ENCODE measurements around the gene TACR2. TPM values are rescaled to one million over a fixed set of nuclear protein-coding genes. Genes with fewer than 3 reads are reported as not detected.
A peak's percentile ranks its signal among the peaks of the same experiment; 100 is the strongest.

TACR2 gene
- total RNA-seq, 4 donors from 2014 or later: 0.25 to 1.2 (median 0.63) TPM

DNA sequence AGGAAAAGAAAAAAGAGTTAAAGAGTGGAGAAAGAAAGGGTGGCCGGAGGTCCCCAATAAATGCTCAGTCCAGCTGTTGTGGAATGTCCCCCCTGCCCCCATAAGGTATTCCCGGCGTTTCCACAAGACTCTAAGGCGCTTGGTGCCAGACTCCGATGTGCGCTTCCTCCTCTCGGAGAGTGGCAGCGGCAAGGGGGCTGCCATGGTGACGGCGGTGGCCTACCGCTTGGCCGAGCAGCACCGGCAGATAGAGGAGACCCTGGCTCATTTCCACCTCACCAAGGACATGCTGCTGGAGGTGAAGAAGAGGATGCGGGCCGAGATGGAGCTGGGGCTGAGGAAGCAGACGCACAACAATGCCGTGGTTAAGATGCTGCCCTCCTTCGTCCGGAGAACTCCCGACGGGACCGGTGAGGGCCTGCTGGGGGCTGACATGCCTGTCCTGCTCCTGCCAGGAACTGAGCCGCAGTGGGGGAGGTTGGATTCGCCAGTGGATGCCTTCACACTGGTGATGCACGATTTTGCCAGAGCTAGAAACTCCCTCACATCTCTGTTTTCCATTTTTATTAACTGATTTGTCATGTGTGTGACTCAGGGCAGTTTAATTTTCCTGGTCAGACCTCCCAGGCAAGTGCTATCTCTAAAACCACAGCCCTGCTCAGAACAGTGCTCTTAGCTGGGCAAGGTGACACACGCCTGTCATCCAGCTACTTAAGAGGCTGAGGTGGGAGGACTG is 34.2 kb downstream of the TACR2 start:
- no peak for DNase-seq (ENCODE audit: low spot score in 2 of 2)
- Histone ChIP-seq H3K4me3 (no peak overlapping the region), H3K27me3 (no peaks in the 10 kb centered on the region), H3K27ac (peak overlapping the region; percentile 72), H3K4me1 (peaks cover 55% of the 10 kb centered on the region), H3K9me3 (no peaks in the 10 kb centered on the region), H3K36me3 (peaks cover 80% of the 10 kb centered on the region)
- WGBS: 79% methylated on average over 20 of the region's 26 CpGs
- TF ChIP-seq CTCF (IDR thresholded peaks at IDR 0.05) (no peak), EP300 (IDR thresholded peaks at IDR 0.05) (no peak), POLR2AphosphoS5 (IDR thresholded peaks at IDR 0.05) (no peak), POLR2A (IDR thresholded peaks at IDR 0.05) (no peak)

DNA sequence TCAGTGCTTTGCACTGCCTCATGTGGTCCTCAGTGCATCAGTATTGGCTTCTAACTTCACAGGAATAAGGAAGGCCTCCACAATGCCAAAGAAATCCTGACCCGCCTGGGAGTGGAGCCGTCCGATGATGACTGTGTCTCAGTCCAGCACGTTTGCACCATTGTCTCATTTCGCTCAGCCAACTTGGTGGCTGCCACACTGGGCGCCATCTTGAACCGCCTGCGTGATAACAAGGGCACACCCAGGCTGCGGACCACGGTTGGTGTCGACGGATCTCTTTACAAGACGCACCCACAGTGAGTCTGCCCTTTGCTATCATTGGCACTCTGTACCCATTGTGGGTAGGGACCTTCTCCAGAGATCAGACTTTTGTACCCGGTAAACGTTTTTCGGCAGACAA is 36.9 kb downstream of the TACR2 start:
- Histone ChIP-seq H3K9me3 (no peaks in the 10 kb centered on the region), H3K4me3 (no peak overlapping the region), H3K27ac (no peak overlapping the region), H3K4me1 (peaks cover 60% of the 10 kb centered on the region), H3K36me3 (peaks cover 73% of the 10 kb centered on the region), H3K27me3 (no peaks in the 10 kb centered on the region)
- DNase-seq (ENCODE audit: low spot score in 2 of 2): no peak
- no peak for TF ChIP-seq EP300 (IDR thresholded peaks at IDR 0.05)
- no peak for TF ChIP-seq CTCF (IDR thresholded peaks at IDR 0.05)
- no peak for TF ChIP-seq POLR2AphosphoS5 (IDR thresholded peaks at IDR 0.05)
- no peak for TF ChIP-seq POLR2A (IDR thresholded peaks at IDR 0.05)
- 96% methylated on average over 16 of the region's 16 CpGs for WGBS

DNA sequence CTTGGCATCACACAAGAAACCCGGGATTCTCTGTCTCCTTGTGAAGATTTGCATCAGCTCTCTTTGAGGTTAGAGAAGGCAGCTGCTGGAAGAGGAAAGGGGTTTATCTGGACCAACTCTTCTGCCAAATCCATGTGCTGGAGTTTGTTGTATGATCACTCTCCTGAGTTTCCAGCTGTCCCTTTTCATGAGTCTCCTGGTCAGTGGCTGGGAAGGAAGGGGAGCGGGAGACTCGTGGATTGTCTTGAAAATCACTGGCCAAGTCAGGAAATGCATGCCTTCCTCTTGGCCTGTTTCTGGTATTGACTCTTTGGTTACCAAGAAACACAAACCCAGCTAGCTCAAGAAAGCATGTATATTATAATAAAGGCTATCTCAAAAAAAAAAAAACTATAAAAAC is 38.8 kb downstream of the TACR2 start:
- Histone ChIP-seq H3K4me1 (peaks cover 60% of the 10 kb centered on the region), H3K27me3 (no peaks in the 10 kb centered on the region), H3K27ac (no peak overlapping the region), H3K36me3 (peaks cover 65% of the 10 kb centered on the region), H3K4me3 (no peak overlapping the region), H3K9me3 (no peaks in the 10 kb centered on the region)
- no peak for TF ChIP-seq POLR2A (IDR thresholded peaks at IDR 0.05)
- TF ChIP-seq POLR2AphosphoS5 (IDR thresholded peaks at IDR 0.05): no peak
- TF ChIP-seq EP300 (IDR thresholded peaks at IDR 0.05): no peak
- 38% methylated on average over 3 of the region's 3 CpGs for WGBS
- DNase-seq (ENCODE audit: low spot score in 2 of 2): no peak

GRCh38 chr10:69377191-69377590 is 39.5 kb downstream of the TACR2 start:
- WGBS: 71% methylated on average over 6 of the region's 6 CpGs
- peaks cover 59% of the 10 kb centered on the region for H3K36me3 ChIP-seq
- H3K4me3 ChIP-seq: no peak overlapping the region
- peaks cover 56% of the 10 kb centered on the region for H3K4me1 ChIP-seq
- no peaks in the 10 kb centered on the region for H3K27me3 ChIP-seq
- no peak for TF ChIP-seq EP300 (IDR thresholded peaks at IDR 0.05)
- no peak for TF ChIP-seq CTCF (IDR thresholded peaks at IDR 0.05)
- TF ChIP-seq POLR2A (IDR thresholded peaks at IDR 0.05): no peak
- no peak for TF ChIP-seq POLR2AphosphoS5 (IDR thresholded peaks at IDR 0.05)
- no peaks in the 10 kb centered on the region for H3K9me3 ChIP-seq
- no peak for DNase-seq (ENCODE audit: low spot score in 2 of 2)
- H3K27ac ChIP-seq: peak overlapping the region; percentile 83

- Histone ChIP-seq H3K4me1 (peaks cover 58% of the 10 kb centered on the region), H3K27me3 (no peaks in the 10 kb centered on the region), H3K36me3 (peaks cover 54% of the 10 kb centered on the region), H3K4me3 (no peak overlapping the region), H3K9me3 (no peaks in the 10 kb centered on the region), H3K27ac (peak overlapping the region; percentile 83)
- WGBS: 83% methylated on average over 11 of the region's 11 CpGs
- DNase-seq (ENCODE audit: low spot score in 2 of 2): no peak
- TF ChIP-seq POLR2AphosphoS5 (IDR thresholded peaks at IDR 0.05) (no peak), CTCF (IDR thresholded peaks at IDR 0.05) (no peak), EP300 (IDR thresholded peaks at IDR 0.05) (no peak), POLR2A (IDR thresholded peaks at IDR 0.05) (no peak)
Observed at GRCh38 chr10:69376662-69377061, 40.1 kb downstream of the TACR2 start.
